GM19193 (cell line): ENCODE results near the gene POLR3E.

Source experiments
- POLR2A ChIP-seq: IDR thresholded peaks from 4 replicates; pipeline ENCODE4 v1.6.1; 2011; ENCODE audit not compliant: insufficient read depth, insufficient read length; ENCODE audit errors: extremely low read depth

POLR3E gene

GRCh38 chr16:22355487-22355908 lies 58.3 kb downstream of the POLR3E start:
- TF ChIP-seq POLR2A: no peak

- no peak for TF ChIP-seq POLR2A
Measured at GRCh38 chr16:22356930-22357634, 59.9 kb downstream of the POLR3E start.

- no peak for TF ChIP-seq POLR2A
Measured at GRCh38 chr16:22357635-22357971, 60.4 kb downstream of the POLR3E start.

DNA sequence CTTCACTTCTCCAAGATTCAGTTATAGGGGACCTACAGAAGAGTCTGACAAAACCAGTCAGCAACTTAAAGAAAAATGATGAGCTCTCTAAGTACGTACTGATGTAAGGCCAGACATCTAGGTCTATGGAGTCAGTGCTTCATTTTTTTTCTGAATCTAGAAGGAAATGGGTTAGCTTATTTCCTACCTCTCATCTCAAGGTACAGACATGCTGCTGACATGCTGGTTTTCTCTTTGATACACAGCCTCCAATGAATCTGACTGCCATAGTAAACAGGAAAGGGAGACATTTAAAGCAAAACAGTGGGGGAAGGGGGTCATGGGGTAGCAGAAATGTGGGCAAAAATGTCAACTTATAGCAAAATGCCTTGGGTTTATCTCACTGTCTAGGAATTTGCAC lies 60.8 kb downstream of the POLR3E start:
- TF ChIP-seq POLR2A: no peak

DNA sequence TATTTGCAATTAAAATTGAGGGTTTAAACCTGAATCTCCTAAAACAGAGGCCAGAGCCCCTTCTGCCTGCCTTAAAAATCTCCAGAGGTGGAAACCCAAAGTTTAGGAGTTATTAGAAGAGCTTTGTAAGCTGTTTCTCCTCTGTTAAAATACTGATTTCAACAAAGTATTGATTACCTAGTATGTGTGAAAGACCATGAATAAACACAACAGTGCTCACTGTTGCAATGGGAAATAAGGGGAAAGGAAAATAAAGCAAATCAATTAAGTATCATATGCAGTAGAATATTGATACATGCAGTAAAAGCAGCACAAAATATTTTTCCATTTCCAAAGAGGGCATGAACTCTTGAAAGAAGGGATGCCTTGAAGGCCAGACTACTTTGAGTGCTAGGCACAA lies 62.5 kb downstream of the POLR3E start:
- TF ChIP-seq POLR2A: no peak

GRCh38 chr16:22360963-22361659 lies 63.9 kb downstream of the POLR3E start:
- TF ChIP-seq POLR2A: no peak

DNA sequence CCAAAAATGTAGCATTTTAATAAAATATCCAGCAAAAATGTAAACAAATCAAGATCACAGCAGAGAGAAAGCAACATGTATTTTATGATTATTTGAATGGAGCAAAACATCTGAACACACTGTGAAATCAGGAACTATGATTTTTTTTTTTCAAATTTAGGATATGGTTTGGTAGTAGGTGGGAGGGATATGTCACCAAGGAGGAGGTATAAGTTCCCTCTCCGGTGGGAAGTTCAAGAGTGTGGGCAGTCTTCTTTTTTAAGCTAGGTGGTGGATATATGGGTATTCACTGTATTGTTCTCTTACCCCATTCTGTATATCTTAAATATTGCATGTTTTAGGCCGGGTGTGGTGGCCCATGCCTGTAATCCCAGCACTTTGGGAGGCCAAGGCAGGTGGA lies 67.0 kb downstream of the POLR3E start:
- TF ChIP-seq POLR2A: no peak

- no peak for TF ChIP-seq POLR2A
Measured at GRCh38 chr16:22366371-22366770, 69.2 kb downstream of the POLR3E start.

DNA sequence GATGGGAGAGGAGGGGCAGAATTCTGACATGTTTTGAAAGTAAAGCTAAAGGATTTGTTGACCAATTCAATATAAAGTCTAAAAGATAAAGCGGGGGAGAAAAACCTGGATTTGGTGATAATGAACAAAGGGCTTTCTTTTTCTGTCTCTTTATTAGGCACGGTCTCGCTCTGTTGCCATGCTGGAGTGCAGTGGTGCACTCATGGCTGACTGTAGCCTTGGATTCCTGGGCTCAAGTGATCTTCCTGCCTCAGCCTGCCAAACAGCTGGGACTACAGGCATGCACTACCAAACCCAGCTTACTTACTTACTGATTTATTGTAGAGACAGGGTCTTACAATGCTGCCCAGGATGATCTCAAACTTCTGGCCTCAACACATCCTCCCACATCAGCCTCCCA lies 69.7 kb downstream of the POLR3E start:
- TF ChIP-seq POLR2A: no peak

DNA sequence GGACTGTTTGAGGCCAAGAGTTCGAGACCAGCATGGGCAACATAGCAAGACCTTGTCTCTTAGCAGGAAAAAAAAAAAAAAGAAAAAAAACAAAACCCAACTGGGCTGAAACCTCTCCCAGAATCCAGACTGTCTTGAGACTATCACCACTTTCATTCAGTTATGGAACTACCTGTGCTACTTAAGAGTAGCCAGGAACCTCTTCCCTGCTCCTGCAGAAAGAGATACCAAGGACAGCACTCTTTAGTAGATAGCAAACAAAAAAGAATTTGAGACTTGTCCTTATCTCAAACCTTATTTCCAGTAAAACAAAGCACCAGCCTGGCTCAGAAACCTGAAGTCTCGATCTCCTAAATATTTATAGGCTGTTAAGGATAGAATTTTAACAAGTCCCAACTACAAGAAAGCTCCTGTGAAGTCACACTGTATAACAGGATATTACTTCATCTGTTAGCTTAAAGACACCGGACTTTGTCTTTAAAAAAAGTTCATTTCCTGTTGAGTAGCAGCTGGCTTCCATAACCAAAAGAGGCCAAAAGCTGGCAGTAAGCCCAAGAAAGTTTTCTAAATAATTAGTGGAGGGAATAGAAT lies 72.1 kb downstream of the POLR3E start:
- TF ChIP-seq POLR2A: no peak

- TF ChIP-seq POLR2A: no peak
Measured at GRCh38 chr16:22370038-22370820, 73.0 kb downstream of the POLR3E start.

DNA sequence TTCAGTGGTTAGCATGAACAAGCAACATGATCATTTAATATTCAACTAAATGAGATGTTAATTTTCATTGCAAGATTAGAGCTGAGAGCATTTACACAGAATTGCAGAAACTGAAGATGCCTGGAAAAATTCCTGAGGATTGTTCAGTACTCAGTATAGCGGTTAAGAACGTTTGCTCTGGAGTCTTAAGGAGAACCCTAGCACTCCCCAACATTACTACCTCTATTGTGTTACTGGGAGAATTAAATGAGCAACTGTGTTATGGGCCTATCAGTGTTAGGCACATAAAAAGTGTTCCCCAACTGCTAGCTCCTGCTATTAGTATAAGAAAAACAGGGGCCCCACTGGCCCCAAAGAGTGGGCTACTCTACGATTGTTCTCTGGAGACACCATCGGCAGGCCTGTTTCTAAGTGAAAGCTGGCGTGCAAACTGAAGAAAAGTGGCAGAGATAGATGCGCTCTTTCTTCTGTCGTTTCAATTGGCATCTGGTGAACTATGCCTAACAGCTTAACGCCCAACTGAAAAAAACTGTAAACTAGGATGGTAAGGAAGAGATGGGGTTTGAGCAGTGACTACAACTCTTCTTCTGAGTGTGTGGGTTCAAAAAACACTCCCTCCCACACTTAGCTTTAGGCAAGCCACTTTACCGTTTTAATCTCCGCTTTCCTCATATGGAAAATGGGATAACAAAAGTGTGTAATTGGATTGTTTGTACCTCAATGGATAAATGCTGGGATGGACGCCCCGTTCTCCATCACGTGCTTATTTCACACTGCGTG lies 75.9 kb downstream of the POLR3E start:
- no peak for TF ChIP-seq POLR2A

DNA sequence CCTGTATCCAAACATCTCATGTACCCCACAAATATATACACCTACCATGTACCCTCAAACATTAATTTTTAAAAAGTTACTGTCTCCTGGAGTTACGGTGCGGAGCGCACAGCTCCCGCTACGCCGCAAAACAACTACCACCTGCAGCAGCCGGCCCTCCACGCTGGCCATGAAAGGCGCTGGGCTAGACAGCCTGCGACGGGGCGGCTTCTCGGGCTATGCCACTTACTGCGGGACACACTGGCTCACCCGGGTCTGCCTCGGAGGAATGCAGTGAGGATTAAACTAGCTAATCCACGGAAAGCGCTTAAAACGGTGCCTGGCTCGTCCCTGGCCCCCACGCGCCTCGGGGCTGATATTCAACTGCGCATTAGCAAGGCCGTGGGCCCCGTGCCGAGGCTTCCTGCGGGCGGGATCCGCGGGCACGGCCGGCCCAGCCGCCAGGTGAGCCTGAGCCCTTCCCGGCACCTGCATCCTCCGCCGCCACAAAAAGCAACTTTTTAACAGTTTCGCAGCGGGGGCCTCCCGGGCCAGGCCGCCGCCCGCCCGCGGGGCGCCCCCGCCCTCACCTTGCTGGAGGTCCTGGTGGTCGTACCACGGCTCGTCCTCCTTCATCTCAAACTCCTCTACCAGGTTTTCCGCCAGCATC lies 76.6 kb downstream of the POLR3E start:
- TF ChIP-seq POLR2A: no peak

- TF ChIP-seq POLR2A: peak; percentile 89
Measured at GRCh38 chr16:22374311-22375116, 77.3 kb downstream of the POLR3E start, which contains the start of gene CDR2. Gene CDR2, minus strand, starts transcription at chr16:22374619. Its CDS starts 310 bp downstream, at chr16:22374309.
